Measurements from ENCODE around the gene THUMPD1.

THUMPD1 gene

GRCh38 chr16:20773679-20774078, 32.1 kb upstream of the THUMPD1 start:
- no peaks in the 10 kb centered on the region for H3K36me3 ChIP-seq (ENCODE audit: control insufficient read depth, low read length)
- no peaks in the 10 kb centered on the region for H4K20me1 ChIP-seq (ENCODE audit: control insufficient read depth, insufficient read depth, low read depth, low read length)
- TF ChIP-seq EZH2phosphoT487 (IDR thresholded peaks at IDR 0.05; ENCODE audit: borderline replicate concordance, low read length) (no peak), CTCF (IDR thresholded peaks at IDR 0.05; ENCODE audit: low read depth, low read length, poor library complexity, severe bottlenecking) (no peak)
- H3K4me2 ChIP-seq (ENCODE audit: low read length), result no peak overlapping the region
- no peak overlapping the region for H3K27ac ChIP-seq (ENCODE audit: low read depth, low read length)
- H3K27me3 ChIP-seq (ENCODE audit: control insufficient read depth, low read length), result 0 out of 2 replicates have a peak, but pooled peaks cover 3% of the 10 kb centered on the region
- no peaks in the 10 kb centered on the region for H3K79me2 ChIP-seq (ENCODE audit: control insufficient read depth, low read length)
- H3K9me3 ChIP-seq (ENCODE audit: control insufficient read depth, insufficient read depth, low read length), result no peaks in the 10 kb centered on the region
- no peak overlapping the region for H3K4me3 ChIP-seq (ENCODE audit: low read length)
- H3K4me1 ChIP-seq (ENCODE audit: control insufficient read depth, low read length), result no peaks in the 10 kb centered on the region
- no peaks in the 10 kb centered on the region for H3K9me2 ChIP-seq (replicated peaks; ENCODE audit: control insufficient read depth, low read length)
- no peaks in the 10 kb centered on the region for H3F3A ChIP-seq (ENCODE audit: control insufficient read depth, insufficient read depth)

DNA sequence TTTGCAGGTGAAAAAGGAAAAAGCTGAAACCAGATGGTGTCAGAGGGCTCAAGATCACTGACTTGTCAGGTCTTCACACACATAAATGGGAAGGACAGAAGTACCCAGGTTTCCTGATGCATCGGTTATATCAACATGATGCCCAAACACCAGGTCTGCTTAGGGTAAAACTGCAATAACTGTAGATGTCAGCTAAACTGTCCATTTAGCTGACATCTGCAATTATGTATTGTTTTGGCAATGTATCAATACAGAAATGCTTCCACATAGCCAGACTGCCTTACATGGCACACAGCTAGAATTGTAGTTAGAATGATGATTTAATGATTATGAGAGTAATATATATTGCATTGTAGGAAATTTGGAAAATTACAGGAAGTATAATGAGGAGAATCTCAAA, 27.2 kb upstream of the THUMPD1 start:
- no peaks in the 10 kb centered on the region for H3K9me3 ChIP-seq (ENCODE audit: control insufficient read depth, insufficient read depth, low read length)
- H4K20me1 ChIP-seq (ENCODE audit: control insufficient read depth, insufficient read depth, low read depth, low read length), result no peaks in the 10 kb centered on the region
- H3K27ac ChIP-seq (ENCODE audit: low read depth, low read length), result no peak overlapping the region
- no peak overlapping the region for H3K4me2 ChIP-seq (ENCODE audit: low read length)
- peaks cover 5% of the 10 kb centered on the region for H3K4me1 ChIP-seq (ENCODE audit: control insufficient read depth, low read length)
- H3K79me2 ChIP-seq (ENCODE audit: control insufficient read depth, low read length), result no peaks in the 10 kb centered on the region
- H3K27me3 ChIP-seq (ENCODE audit: control insufficient read depth, low read length), result 0 out of 2 replicates have a peak, but pooled peaks cover 3% of the 10 kb centered on the region
- H3K9me2 ChIP-seq (replicated peaks; ENCODE audit: control insufficient read depth, low read length), result no peaks in the 10 kb centered on the region
- H3K36me3 ChIP-seq (ENCODE audit: control insufficient read depth, low read length), result no peaks in the 10 kb centered on the region
- H3F3A ChIP-seq (ENCODE audit: control insufficient read depth, insufficient read depth), result no peaks in the 10 kb centered on the region
- TF ChIP-seq EZH2phosphoT487 (IDR thresholded peaks at IDR 0.05; ENCODE audit: borderline replicate concordance, low read length) (no peak), CTCF (IDR thresholded peaks at IDR 0.05; ENCODE audit: low read depth, low read length, poor library complexity, severe bottlenecking) (no peak)
- H3K4me3 ChIP-seq (ENCODE audit: low read length), result no peak overlapping the region

DNA sequence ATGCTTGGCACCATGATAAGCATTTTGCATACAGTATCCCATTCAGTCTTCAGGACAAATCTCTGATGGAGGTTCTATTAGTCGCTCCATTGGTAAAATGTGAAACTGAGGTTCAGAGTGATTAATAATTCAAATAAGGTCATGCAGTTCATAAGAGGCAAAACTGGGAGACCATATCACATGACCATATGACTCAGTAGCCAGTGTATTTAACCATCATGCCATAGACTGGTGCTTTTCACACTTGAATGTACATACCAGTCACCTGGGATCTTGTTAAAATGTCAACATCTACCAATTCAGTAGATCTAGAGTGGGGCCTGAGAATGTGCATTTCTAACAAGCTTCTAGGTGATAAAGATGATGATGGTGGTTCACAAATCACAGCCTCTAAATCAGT, 26.5 kb upstream of the THUMPD1 start:
- no peak for TF ChIP-seq CTCF (IDR thresholded peaks at IDR 0.05; ENCODE audit: low read depth, low read length, poor library complexity, severe bottlenecking)
- no peak for TF ChIP-seq EZH2phosphoT487 (IDR thresholded peaks at IDR 0.05; ENCODE audit: borderline replicate concordance, low read length)
- Histone ChIP-seq H3K79me2 (ENCODE audit: control insufficient read depth, low read length) (no peaks in the 10 kb centered on the region), H3K4me3 (ENCODE audit: low read length) (no peak overlapping the region), H3K9me3 (ENCODE audit: control insufficient read depth, insufficient read depth, low read length) (peaks cover 2% of the 10 kb centered on the region; the same call in 1 of the 2 replicates), H3K4me2 (ENCODE audit: low read length) (no peak overlapping the region), H3K27me3 (ENCODE audit: control insufficient read depth, low read length) (0 out of 2 replicates have a peak, but pooled peaks cover 3% of the 10 kb centered on the region), H3K27ac (ENCODE audit: low read depth, low read length) (no peak overlapping the region), H3K36me3 (ENCODE audit: control insufficient read depth, low read length) (no peaks in the 10 kb centered on the region), H3K4me1 (ENCODE audit: control insufficient read depth, low read length) (peaks cover 12% of the 10 kb centered on the region), H3K9me2 (replicated peaks; ENCODE audit: control insufficient read depth, low read length) (no peaks in the 10 kb centered on the region), H4K20me1 (ENCODE audit: control insufficient read depth, insufficient read depth, low read depth, low read length) (no peaks in the 10 kb centered on the region), H3F3A (ENCODE audit: control insufficient read depth, insufficient read depth) (no peaks in the 10 kb centered on the region)
